HCT116 (cell line): ENCODE results near the gene CAPRIN1. TPM values are rescaled to one million over a fixed set of nuclear protein-coding genes. Genes with fewer than 3 reads are reported as not detected.

Experiments used
- ATAC-seq: fragments of 200-7000 bp; cut with Tn5 transposase; 2 replicates; pipeline ENCODE4 v1.9.1; 2020; ENCODE audit warnings: mild to moderate bottlenecking, moderate library complexity
- BruUV-seq: library from RNA; stranded (reverse); fragments of 400-500 nt; replicated peaks from 2 replicates; lab custom pipeline; 2021; lab: Mats Ljungman, UMichigan
- CTCF ChIA-PET: fragments of 300-600 bp; sonication (Branson Sonifier 250); formaldehyde crosslinking; loops from one replicate; lab custom pipeline; 2021; ENCODE audit warnings: antibody characterized with exemption; lab: Charles Lee
- POLR2A ChIA-PET: fragments of 300-600, 350-600 bp; sonication (Branson Sonifier 250); formaldehyde crosslinking; loops from one replicate; lab custom pipeline; 2021; ENCODE audit warnings: antibody characterized with exemption; lab: Charles Lee
- RAD21 ChIA-PET, 2 experiments: fragments of 300-600 bp; sonication (Branson Sonifier 250); formaldehyde crosslinking; loops; one replicate each; lab custom pipeline; 2023; ENCODE audit warnings: low total read pairs in 2 of 2; ENCODE audit not compliant: uncharacterized antibody in 2 of 2, unreplicated experiment in 2 of 2, low non-redundant PET in 1 of 2; lab: Charles Lee
- DNase-seq: peaks from one replicate; pipeline ENCODE4 v3.0.0-alpha.2; 2010; ENCODE audit warnings: low read depth, low spot score
- H2AFZ ChIP-seq: fragments of 200-600 bp; shearing (Covaris generic), sonication (generic); 2 replicates; pipeline ENCODE4 v1.6.1; 2017; ENCODE audit warnings: low read depth, mixed run types, mixed read lengths, antibody characterized with exemption, low read length; ENCODE audit not compliant: poor library complexity, severe bottlenecking
- H3K27ac ChIP-seq: 2 replicates; pipeline ENCODE4 v1.5.1; 2012; ENCODE audit warnings: low read depth, low read length
- H3K27me3 ChIP-seq: fragments of 200-600 bp; sonication (generic); 2 replicates; pipeline ENCODE4 v1.6.1; 2016; ENCODE audit warnings: mixed run types, low read length, mixed read lengths; ENCODE audit not compliant: insufficient read depth
- H3K36me3 ChIP-seq, 2 experiments: fragments of 200-500 bp in 1 of 2; fragments of 200-600 bp in 1 of 2; sonication (Bioruptor generic) in 1 of 2; sonication (generic) in 1 of 2; 2 replicates each; pipeline versions ENCODE4 v1.5.1 to v1.6.1; 2014 to 2016; ENCODE audit warnings: low read length in 2 of 2, inconsistent platforms in 1 of 2, mixed read lengths in 1 of 2, mixed run types in 1 of 2; ENCODE audit not compliant: insufficient read depth in 2 of 2, control insufficient read depth in 1 of 2
- H3K4me1 ChIP-seq, 2 experiments: fragments of 200-600 bp in 1 of 2; sonication (generic) in 1 of 2; 2 replicates each; pipeline versions ENCODE4 v1.5.1 to v1.6.1; 2012 to 2017; ENCODE audit warnings: low read length in 2 of 2, inconsistent platforms in 1 of 2, mild to moderate bottlenecking in 1 of 2, mixed read lengths in 1 of 2, mixed run types in 1 of 2, moderate library complexity in 1 of 2; ENCODE audit not compliant: insufficient read depth in 2 of 2, control insufficient read depth in 1 of 2
- H3K4me2 ChIP-seq: fragments of 200-600 bp; sonication (generic); 2 replicates; pipeline ENCODE4 v1.6.1; 2017; ENCODE audit warnings: mixed run types, low read length, mixed read lengths
- H3K4me3 ChIP-seq, 2 experiments: fragments of 200-600 bp in 1 of 2; sonication (generic) in 1 of 2; replicated peaks in 1 of 2; 2 replicates each; pipeline ENCODE4 v1.5.1; 2011 to 2016; ENCODE audit warnings: low read length in 2 of 2, control low read depth in 1 of 2, low read depth in 1 of 2, mild to moderate bottlenecking in 1 of 2, mixed read lengths in 1 of 2, mixed run types in 1 of 2
- H3K79me2 ChIP-seq: fragments of 200-600 bp; sonication (generic); 2 replicates; pipeline ENCODE4 v1.6.1; 2017; ENCODE audit warnings: mild to moderate bottlenecking, mixed run types, low read length, moderate library complexity, mixed read lengths; ENCODE audit not compliant: insufficient read depth
- H3K9ac ChIP-seq: fragments of 200-600 bp; sonication (generic); 2 replicates; pipeline ENCODE4 v1.6.1; 2016; ENCODE audit warnings: low read length, mixed read lengths
- H3K9me2 ChIP-seq: fragments of 200-600 bp; sonication (generic), shearing (Covaris generic); 2 replicates; pipeline ENCODE4 v1.6.1; 2017; ENCODE audit warnings: mixed run types, mild to moderate bottlenecking, moderate library complexity; ENCODE audit not compliant: insufficient read depth
- H3K9me3 ChIP-seq, 2 experiments: fragments of 200-500 bp in 1 of 2; fragments of 200-600 bp in 1 of 2; sonication (Bioruptor generic) in 1 of 2; sonication (generic) in 1 of 2; 2 replicates each; pipeline ENCODE4 v1.6.1; 2014 to 2017; ENCODE audit warnings: low read length in 2 of 2, mixed read lengths in 2 of 2, inconsistent platforms in 1 of 2, low read depth in 1 of 2, mild to moderate bottlenecking in 1 of 2, mixed run types in 1 of 2, moderate library complexity in 1 of 2; ENCODE audit not compliant: control insufficient read depth in 1 of 2, insufficient read depth in 1 of 2
- H4K20me1 ChIP-seq: fragments of 200-600 bp; sonication (generic), shearing (Covaris generic); 2 replicates; pipeline ENCODE4 v1.6.1; 2017; ENCODE audit warnings: mixed run types, mild to moderate bottlenecking, moderate library complexity; ENCODE audit not compliant: insufficient read depth
- CBX3 ChIP-seq: IDR thresholded peaks from 2 replicates; pipeline ENCODE4 v1.6.1; 2012; ENCODE audit warnings: low read depth
- CEBPB ChIP-seq: IDR thresholded peaks from 2 replicates; pipeline ENCODE4 v1.6.1; 2012; ENCODE audit warnings: low read depth
- ELF1 ChIP-seq: IDR thresholded peaks from 2 replicates; pipeline ENCODE4 v1.6.1; 2012; ENCODE audit warnings: low read depth, borderline replicate concordance
- EZH2 ChIP-seq: fragments of 200-600 bp; sonication (generic); IDR thresholded peaks from 2 replicates; pipeline ENCODE4 v1.6.1; 2017; ENCODE audit warnings: antibody characterized with exemption, mixed run types
- EZH2phosphoT487 ChIP-seq: fragments of 200-600 bp; IDR thresholded peaks from 2 replicates; pipeline ENCODE4 v1.6.1; 2018; ENCODE audit warnings: antibody characterized with exemption, borderline replicate concordance
- FOSL1 ChIP-seq: IDR thresholded peaks from 2 replicates; pipeline ENCODE4 v1.6.1; 2012; ENCODE audit warnings: low read depth
- JUND ChIP-seq: IDR thresholded peaks from 2 replicates; pipeline ENCODE4 v1.6.1; 2012
- POLR2AphosphoS5 ChIP-seq: IDR thresholded peaks from 2 replicates; pipeline ENCODE4 v1.6.1; 2011; ENCODE audit warnings: mild to moderate bottlenecking, low read depth, low read length, moderate library complexity
- REST ChIP-seq: IDR thresholded peaks from 2 replicates; pipeline ENCODE4 v1.6.1; 2012; ENCODE audit warnings: low read depth
- SIN3A ChIP-seq: IDR thresholded peaks from 2 replicates; pipeline ENCODE4 v1.6.1; 2012; ENCODE audit warnings: low read depth
- SRF ChIP-seq: IDR thresholded peaks from 2 replicates; pipeline ENCODE4 v1.6.1; 2012; ENCODE audit warnings: low read depth
- YY1 ChIP-seq: IDR thresholded peaks from 2 replicates; pipeline ENCODE4 v1.6.1; 2011; ENCODE audit warnings: low read length, low read depth, moderate library complexity, mild to moderate bottlenecking; ENCODE audit not compliant: insufficient replicate concordance; ENCODE audit errors: extremely low read depth
- ZFX ChIP-seq: fragments of 450-650 bp; IDR thresholded peaks from 2 replicates; pipeline ENCODE4 v1.6.1; 2017
- intact Hi-C: fragments of 100-400 bp; cut with micrococcal nuclease; formaldehyde crosslinking; loops from 2 replicates; pipeline ENCODE4 v1.10.0; 2022
- total RNA-seq: library from RNA; stranded (reverse); gene quantifications from one replicate; pipeline ENCODE4 v1.2.1, GENCODE V29; 2021; ENCODE audit not compliant: unreplicated experiment

CAPRIN1 gene
- total RNA-seq, 1 experiment from 2014 or later: 285 TPM

DNA sequence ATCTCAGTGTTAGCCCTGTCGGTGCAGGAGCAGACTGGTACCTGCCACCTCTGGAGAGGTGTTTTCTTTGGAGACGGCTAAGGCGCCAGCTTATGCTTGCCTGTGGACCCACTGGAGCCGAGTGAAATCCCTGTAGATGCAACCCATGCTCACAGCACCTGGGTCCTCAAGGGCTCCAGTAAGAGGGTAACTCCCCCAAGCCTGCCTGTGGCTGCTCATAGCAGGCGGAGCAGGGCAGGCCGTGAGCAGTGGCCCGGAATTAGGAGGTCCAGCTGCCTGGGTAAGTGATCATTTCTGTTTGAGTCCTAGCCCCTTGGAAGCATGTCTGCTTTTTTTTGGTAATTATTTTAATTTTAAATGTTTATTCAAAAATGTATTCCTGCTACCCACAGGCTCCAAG lies 97.7 kb downstream of the CAPRIN1 start:
- TF ChIP-seq REST: no peak
- TF ChIP-seq EZH2: no peak
- TF ChIP-seq YY1: no peak
- no peak for TF ChIP-seq SIN3A
- no peak for TF ChIP-seq POLR2AphosphoS5
- TF ChIP-seq CEBPB: no peak
- TF ChIP-seq EZH2phosphoT487: no peak
- TF ChIP-seq SRF: no peak
- TF ChIP-seq CBX3: no peak
- no peak for TF ChIP-seq ZFX
- TF ChIP-seq ELF1: no peak
- no peak for TF ChIP-seq JUND
- no peak for TF ChIP-seq FOSL1
- H3K9me2 ChIP-seq: no peaks in the 10 kb centered on the region
- no peaks in the 10 kb centered on the region for H4K20me1 ChIP-seq
- H3K4me3 ChIP-seq: no peak overlapping the region
- no peaks in the 10 kb centered on the region for H3K27me3 ChIP-seq
- no peak overlapping the region for H2AFZ ChIP-seq
- no peak overlapping the region for H3K9ac ChIP-seq
- H3K4me1 ChIP-seq: no peaks in the 10 kb centered on the region
- DNase-seq (no peak), ATAC-seq (no peak)
- BruUV-seq: no TSS peak
- peaks cover 5% of the 10 kb centered on the region; the same call in 1 of the 2 replicates for H3K79me2 ChIP-seq
- intact Hi-C loops: no loop called here
- no peak overlapping the region for H3K4me2 ChIP-seq
- H3K36me3 ChIP-seq: peaks cover 44% of the 10 kb centered on the region in 2 experiments
- ChIA-PET RAD21 (no interaction called here), POLR2A (no interaction called here), CTCF (interaction anchor here (1.0 kb wide), 1 partner anchor 209 kb away, joined by 3 read pairs; the partner anchor contains the start of gene ABTB2)
- no peaks in the 10 kb centered on the region for H3K9me3 ChIP-seq
- H3K27ac ChIP-seq: no peak overlapping the region
